Inflammatory macrophage treated with lipopolysaccharide for 4 hours (primary cell): ENCODE data around the gene ONECUT1.

Experiments used
- DNase-seq: peaks from one replicate; pipeline ENCODE4 v3.0.0-alpha.2; 2020

Gene ONECUT1

GRCh38 chr15:52730594-52730993, 59.5 kb downstream of the ONECUT1 start:
- DNase-seq: no peak

- peak; percentile 60 for DNase-seq
These were observed 60.0 kb downstream of the ONECUT1 start for GRCh38 chr15:52730173-52730572.

- DNase-seq: no peak
These were observed 61.2 kb downstream of the ONECUT1 start for GRCh38 chr15:52728899-52729298.

DNA sequence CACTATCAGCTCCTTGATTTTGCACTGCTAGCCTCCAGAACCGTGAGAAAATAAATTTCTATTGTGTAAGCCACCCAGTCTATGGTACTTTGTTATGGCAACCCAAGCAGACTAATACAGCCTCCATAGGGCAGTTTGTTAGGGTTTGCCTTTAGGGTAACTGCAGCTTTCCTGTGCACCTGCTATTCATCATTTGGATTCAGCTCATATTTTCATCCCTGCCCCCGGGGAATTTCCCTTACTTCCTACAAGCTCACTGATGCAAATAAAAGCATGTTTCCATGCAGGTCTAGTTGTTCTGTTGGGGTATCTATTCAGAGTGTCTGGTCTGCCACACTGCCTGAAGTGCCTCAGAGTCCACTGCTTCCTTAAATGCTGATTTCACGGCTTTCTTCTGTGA, 62.3 kb downstream of the ONECUT1 start:
- DNase-seq: no peak

DNA sequence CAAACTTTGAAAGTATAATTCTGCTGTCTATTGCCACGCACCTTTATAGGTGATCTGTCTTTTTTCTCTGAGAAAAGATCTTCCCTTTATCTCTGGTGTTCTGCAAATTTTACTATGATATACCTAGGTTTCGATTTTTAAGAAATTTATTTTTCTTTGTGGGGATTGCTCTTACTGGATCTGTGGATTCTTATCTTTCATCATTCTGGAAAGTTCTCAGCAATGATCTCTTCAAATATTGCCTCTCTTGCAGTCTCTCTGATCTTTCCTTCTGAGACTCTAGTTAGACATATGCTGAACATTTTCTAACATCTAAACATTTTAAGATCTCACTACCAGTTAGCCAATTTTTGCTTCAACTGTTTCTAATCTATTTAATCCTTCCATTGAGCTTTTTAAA, 63.9 kb downstream of the ONECUT1 start:
- no peak for DNase-seq

DNA sequence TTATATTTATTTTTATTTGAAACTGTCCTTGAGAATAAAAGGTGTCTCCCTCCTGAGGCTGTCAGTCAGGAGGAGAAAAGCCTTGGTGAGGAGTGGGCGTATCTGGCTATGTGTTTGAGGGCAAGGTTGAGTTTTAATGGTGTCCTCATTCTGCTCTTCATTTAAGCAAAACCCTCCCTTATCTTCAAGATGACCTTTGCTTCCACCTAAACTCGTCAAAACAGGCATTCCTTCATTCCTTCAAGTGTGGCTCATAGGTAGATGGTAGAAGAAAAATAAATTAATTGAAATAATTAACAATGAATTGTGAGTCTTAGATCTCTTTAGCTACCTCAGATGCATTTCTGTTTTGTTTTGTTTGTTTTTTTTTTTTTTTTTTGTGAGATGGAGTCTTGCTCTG, 71.6 kb downstream of the ONECUT1 start:
- DNase-seq: no peak

GRCh38 chr15:52717924-52718323, 72.2 kb downstream of the ONECUT1 start:
- DNase-seq: no peak

- peak; percentile 24 for DNase-seq
These were observed 72.7 kb downstream of the ONECUT1 start for GRCh38 chr15:52717481-52717880.

DNA sequence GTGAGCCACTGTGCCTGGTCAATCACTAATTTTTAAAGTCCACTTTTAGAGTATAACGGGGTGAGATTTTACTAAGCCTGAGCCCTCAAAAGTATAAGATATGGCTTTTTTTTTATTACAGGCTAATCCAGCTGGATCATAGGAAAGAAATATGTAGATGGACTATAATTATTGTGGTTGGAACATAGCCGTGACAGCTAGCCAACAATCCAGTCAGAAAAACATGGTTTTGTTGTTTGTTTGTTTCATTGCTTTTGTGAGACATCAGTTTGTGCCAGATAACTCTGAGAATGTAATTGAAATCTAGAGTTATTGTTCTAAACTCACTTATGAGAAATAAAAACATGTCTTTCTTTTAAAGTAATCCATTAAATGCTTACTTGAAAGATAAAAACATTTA, 73.6 kb downstream of the ONECUT1 start:
- no peak for DNase-seq

DNA sequence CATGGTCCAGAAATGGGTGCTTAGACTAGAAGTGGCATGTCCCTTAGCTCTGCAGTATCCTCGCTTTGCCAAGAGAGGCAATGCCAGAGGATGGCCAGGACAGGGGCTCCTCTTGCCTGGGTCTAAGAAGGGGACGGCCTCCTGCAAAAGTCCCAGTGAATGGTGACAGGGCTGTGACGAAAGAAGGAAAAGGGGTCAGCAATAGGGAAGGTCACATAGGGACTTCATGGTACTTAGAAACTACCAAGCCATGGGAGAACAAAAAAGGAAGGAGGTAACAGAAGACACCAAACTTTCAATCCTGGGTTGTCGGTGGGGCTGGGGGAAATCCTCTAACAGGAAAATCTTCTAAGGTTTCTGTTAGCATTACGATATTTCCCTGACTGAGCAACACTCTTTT, 74.7 kb downstream of the ONECUT1 start:
- peak; percentile 43 for DNase-seq

GRCh38 chr15:52714968-52715367, 75.2 kb downstream of the ONECUT1 start:
- peak; percentile 74 for DNase-seq

DNA sequence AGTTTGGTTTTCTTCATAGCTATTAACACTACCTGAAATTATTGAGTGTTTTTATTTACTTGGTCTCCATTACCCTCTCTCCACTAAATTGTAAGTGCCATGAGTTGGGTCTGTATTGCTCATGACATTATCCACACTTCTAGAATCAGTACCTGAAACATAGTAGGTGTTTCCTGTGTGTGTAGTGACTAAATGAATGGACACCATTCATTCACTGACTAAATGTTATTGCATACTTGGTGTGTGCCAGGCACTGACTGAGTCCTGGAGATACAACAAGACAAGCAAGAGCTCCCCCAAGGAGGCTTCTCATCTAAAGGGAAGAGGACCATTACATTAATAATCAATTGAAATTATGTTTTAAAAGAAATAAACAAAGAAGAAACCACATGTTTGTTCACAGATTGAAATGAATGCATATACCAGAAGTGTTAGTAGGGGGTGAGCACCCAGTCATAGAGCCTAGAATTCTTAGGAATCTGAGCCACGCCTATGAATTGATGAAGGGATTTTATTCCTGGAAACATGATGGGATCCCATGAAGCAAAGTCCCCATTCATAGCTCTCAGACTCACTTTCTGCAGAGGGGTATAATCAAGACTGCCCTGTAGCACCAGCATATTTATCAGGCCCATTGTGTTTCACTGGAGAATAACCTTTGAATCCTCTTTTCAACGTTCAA, 79.3 kb downstream of the ONECUT1 start:
- DNase-seq: no peak

DNA sequence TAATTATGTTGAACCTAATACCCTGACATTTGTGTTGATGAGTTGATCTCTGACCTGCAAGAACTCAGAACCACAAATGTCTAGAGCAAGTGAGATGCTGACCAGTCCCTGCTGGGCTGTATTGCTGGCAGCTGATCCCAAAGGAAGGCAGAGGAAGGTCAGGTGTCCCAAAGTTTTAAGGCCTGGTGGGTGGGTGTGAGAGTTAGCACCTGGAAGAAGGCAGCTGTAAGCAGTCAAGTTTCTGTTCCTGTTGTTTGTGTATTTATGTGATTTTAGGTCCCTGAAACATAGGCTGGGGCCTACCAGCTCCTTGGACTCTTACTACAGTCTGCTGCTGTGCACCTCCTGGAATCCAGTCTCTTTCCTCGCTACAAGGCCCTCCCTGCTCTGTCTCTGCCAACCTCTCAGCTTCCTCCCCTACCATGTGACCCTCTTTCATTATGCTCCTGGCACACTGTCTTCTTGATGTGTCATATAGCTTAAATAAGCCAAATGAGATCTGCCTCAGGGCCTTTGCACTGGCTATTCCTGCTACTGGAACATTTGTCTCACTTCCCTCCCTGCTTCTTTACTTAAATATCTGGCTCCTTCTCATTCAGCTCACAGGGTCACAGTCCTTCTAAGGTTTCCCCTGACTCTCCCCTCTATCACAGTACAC, 80.0 kb downstream of the ONECUT1 start:
- DNase-seq: peak; percentile 27

DNA sequence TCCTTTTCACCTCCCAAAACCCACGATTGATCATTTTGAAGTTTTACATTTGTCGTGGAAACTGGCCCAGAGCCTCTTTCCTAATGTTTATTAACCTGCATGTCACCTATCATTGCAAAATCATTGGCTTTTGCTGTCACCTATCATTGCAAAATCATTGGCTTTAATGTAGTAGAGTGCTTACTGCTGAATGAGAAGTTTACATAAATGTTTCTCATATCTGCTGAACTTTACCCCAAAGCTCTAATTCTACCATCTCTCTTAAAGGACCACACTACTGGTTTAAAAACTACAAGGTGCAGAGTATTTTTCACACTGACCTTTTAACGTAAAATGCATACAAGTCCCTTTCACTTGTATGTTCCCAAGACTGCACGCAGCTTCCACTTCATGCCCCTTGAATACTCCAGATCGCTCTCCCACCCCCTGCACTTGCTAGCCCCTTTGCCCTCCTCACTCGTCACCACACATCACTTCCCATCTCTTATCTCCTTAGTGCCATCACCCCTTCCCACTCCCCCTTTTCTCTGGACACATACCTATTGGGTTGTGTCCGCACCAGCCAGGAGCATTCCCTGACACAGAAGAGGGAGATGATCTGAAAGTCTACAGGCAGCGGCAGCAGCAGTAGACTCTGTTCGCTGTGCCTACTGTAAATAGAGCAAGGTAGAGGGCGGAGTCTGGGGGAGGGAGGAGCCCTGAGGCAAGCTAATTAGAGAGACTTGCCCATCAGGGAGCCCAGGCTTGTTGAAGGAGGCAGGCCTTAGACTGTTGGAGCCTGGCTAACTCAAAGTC, 80.8 kb downstream of the ONECUT1 start:
- DNase-seq: no peak
